GM13976 (cell line): ENCODE data around the gene IRAG1.

Source experiments
- DNase-seq: peaks from one replicate; pipeline ENCODE4 v3.0.0; 2012; ENCODE audit warnings: low spot score
- in situ Hi-C: fragments of 300-500 bp; cut with MboI; formaldehyde crosslinking; loops from one replicate; pipeline ENCODE4 v1.12.0; 2022; ENCODE audit warnings: low sequenced_read_pairs, mixed read lengths, inconsistent platforms; ENCODE audit not compliant: unreplicated experiment
- TF ChIP-seq, protein P1 (sequence below): IDR thresholded peaks from 2 replicates; pipeline ENCODE4 v1.5.1; 2012; ENCODE audit warnings: borderline replicate concordance, mild to moderate bottlenecking; ENCODE audit not compliant: insufficient read depth; ENCODE audit errors: extremely low read depth, missing control alignments, control extremely low read depth

The IRAG1 gene

DNA sequence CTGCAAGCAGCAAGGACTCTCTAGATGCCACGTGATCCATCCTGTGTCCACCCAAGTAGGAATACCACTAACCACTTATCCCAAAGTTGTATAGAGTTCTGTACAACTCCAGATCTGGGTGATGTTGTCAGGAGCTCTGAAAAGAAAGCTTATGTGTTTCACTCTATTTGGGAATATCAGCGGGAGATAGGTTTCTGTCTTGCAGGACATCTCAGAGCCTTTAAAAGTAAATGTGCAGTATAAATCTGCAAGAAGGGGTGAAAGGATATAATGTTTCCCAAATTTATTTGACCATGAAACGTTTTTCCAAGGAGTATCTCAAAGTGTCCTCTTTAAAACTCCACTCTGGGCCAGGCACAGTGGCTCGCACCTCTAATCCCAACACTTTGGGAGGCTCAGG lies 13.9 kb downstream of the IRAG1 start:
- DNase-seq = no peak
- in situ Hi-C loops = no loop called here
- TF ChIP-seq, protein P1, sequence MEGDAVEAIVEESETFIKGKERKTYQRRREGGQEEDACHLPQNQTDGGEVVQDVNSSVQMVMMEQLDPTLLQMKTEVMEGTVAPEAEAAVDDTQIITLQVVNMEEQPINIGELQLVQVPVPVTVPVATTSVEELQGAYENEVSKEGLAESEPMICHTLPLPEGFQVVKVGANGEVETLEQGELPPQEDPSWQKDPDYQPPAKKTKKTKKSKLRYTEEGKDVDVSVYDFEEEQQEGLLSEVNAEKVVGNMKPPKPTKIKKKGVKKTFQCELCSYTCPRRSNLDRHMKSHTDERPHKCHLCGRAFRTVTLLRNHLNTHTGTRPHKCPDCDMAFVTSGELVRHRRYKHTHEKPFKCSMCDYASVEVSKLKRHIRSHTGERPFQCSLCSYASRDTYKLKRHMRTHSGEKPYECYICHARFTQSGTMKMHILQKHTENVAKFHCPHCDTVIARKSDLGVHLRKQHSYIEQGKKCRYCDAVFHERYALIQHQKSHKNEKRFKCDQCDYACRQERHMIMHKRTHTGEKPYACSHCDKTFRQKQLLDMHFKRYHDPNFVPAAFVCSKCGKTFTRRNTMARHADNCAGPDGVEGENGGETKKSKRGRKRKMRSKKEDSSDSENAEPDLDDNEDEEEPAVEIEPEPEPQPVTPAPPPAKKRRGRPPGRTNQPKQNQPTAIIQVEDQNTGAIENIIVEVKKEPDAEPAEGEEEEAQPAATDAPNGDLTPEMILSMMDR = no peak

DNA sequence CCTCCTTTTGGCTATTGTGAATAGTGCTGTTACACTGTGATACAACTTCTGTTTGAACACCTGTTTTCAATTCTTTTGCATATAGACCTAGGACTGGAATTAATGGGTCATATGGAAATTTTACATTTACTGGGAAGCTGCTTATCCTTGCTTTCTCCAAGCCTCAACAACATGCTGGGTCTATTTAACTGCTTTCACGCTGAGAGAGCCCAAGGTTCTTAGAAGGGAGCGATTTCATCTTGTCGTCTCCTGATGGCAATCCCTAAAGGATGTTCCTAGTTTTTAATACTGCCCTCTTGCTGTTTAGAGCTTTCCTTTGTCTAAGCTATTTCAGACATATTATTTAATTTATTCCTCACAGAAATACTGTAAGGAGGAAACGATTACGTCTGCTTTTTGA lies 15.5 kb downstream of the IRAG1 start:
- TF ChIP-seq, protein P1 = no peak
- in situ Hi-C loops = no loop called here

GRCh38 chr11:10676919-10677318 lies 16.6 kb downstream of the IRAG1 start:
- no peak for DNase-seq
- TF ChIP-seq, protein P1 = no peak
- in situ Hi-C loops = no loop called here

More for the DNA sequence above, 15.5 kb downstream of the IRAG1 start:
- no peak for DNase-seq

DNA sequence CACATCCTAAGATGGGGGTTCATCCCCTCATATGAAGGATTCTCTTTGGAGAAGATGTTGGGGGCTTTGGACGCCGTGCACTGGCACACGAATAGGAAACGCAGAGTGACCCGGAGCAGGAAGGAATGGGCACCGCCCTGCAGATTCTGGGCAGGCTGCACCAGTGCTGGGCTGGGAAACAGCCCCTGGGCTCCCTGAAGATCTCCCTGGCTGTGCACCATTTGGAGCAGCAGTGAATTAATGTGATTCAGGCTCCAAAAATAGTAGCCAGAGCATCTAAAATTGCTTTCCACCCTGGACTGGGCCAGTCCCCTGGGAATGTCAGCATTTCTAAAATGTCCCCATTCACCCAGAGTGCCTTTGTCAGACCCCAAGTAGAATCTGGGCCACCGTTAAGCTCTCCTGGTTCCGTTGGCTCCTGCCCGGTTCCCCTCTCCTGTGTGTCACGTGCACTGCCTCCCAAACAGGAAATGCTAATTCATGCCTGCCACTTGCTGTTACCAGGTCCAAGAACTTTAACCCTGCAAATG lies 18.6 kb downstream of the IRAG1 start:
- TF ChIP-seq, protein P1 = no peak
- no peak for DNase-seq
- in situ Hi-C loops = no loop called here

DNA sequence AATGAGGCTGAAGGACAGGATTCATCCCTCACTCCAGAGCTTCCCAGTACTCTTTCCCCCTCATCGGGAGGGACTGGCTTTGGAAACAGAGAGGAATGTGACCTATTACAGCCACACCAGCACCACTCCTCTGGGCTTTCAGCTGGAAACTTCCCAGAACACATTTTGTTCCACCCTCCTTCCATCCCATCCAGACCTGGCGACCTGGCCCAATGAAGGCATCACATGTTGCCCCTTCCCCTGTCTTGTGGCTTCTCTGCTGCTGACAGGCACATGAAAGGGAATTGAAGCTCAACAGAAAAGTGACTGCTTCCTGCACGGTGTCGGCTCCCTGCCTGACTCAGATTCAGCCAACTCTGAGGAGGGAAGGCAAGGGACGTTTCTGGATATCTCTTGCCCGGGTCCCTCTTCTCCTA lies 19.1 kb downstream of the IRAG1 start:
- in situ Hi-C loops = no loop called here
- TF ChIP-seq, protein P1 = no peak
- DNase-seq = no peak

- TF ChIP-seq, protein P1 = no peak
- in situ Hi-C loops = no loop called here
- no peak for DNase-seq
Observed at GRCh38 chr11:10673501-10674062, 20.0 kb downstream of the IRAG1 start.

GRCh38 chr11:10670099-10670498 lies 23.5 kb downstream of the IRAG1 start:
- no peak for DNase-seq
- TF ChIP-seq, protein P1 = no peak
- in situ Hi-C loops = no loop called here
